NCI-H1417 (cell line): ENCODE data around the gene ACBD7.

Experiments
- DNase-seq, 3 experiments: peaks; one replicate each; lab custom pipeline; 2025; lab: John Stamatoyannopoulos, UW

The ACBD7 gene

DNA sequence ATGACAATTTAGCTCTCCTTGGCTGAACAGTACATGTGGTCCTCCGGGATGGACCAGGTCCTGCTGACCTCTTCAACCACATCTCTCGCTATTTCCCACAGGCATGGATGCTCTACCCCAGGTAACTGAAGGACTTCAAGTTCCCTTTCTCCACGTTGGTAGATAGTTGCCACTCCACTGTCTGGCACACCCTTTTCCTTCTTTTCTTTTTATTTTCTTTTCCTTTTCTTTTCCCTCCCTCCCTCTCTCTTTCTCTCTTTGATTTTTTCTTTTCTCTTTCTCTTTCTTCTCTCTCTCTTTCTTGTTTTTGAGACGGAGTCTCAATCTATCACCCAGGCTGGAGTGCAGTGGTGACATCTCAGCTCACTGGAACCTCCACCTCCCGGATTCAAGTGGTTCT lies 2.8 kb upstream of the ACBD7 start:
- no peak for DNase-seq

DNA sequence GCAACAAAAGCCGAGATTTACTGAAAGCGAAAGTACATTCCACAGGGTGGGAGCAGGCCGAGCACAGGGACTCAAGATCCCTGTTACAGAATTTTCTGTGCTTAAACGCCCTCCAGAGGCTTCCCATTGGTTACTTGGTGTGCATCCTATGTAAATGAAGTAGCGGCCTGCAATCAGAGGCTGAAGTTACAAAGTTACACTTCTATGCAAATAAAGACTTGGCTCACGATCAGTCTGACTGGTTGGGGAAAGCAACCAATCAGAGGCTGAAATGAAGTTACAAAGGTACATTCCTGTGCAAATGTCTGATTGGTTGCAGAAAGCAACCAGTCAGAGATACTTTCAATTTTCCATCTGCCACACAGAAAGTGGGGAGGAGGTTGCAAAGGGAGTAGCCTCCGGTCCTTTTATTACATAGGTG lies 4.1 kb downstream of the ACBD7 start:
- DNase-seq: peak in 1 of 3 experiments; percentile 42

DNA sequence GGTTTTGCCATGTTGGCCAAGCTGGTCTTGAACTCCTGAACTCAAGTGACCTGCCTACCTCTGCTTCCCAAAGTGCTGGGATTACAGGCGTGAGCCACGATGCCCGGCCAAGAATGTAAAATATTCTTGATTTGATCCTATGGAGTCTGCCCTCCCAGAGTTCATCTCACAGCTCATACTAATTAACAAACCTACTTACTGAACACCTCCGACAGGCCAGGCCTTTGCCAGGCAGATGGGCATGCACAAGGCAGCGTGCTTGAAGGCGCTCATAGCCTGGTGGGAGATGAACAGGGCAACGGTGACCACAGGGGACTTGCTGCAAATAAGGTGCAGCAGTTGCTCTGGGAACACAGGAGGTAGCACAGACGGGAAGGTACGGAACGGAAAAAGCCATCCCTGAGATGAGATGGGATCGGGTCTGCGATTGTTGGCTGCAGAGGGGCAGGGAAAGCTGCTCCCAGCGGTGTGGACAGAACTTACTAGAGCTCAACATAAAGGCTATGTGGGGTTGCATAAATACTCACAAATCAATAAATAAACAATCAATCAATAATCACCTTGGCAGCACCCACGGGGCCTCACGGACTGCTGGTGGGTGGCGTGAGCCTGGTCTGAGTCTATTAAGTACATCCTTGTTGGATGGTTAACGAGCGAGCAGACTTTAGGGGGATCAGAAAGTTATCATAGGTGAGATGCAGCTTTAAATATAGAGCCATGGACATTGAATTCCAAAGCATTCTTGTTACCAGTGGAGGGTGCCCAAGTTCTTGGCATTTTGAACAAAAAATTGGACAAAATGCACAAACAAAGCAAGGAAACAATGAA lies 4.7 kb downstream of the ACBD7 start:
- DNase-seq: no peak

DNA sequence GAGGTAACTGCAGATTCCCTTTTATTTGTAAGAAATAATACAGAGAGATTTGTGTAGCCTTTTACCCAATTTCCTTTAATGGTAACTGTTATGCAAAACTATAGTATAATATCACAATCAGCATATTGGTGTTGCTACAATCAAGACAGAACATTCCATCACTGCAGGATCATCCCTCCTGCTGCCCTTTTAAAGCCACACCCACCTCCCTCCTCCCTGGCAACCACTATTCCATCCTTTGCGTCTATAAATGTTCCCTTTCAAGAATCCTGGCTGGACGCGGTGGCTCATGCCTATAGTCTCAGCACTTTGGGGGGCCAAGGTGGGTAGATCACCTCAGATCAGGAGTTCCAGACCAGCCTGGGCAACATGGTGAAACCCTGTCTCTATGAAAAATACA lies 13.2 kb downstream of the ACBD7 start:
- no peak for DNase-seq

- DNase-seq: no peak
Observed at GRCh38 chr10:15072358-15072757, 16.2 kb downstream of the ACBD7 start.

- DNase-seq: no peak
Observed at GRCh38 chr10:15069230-15069629, 19.3 kb downstream of the ACBD7 start.

DNA sequence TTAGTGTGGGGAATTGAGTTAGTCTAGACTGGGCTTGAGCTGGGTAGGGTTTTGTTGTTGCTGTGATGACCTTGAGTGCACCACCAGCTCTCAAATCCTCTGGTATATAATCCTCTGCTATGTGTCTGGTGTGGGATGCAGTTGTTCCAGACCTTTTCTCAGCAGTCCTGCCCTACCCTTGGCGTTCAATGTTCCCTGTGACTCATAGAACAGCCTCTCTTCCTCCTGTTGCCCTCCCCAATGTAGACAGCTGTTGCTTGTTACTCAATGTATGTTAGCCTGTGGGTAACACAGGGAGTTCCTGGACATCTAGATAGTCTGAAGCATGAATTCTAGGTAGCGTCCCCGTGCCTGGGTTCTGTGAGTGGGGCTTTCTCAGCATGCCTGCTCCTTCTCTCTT lies 19.8 kb downstream of the ACBD7 start:
- DNase-seq: no peak

GRCh38 chr10:15067154-15067553 lies 21.4 kb downstream of the ACBD7 start:
- no peak for DNase-seq

- no peak for DNase-seq
Observed at GRCh38 chr10:15060638-15061037, 27.9 kb downstream of the ACBD7 start.

- no peak for DNase-seq
Observed at GRCh38 chr10:15059914-15060313, 28.7 kb downstream of the ACBD7 start.

- DNase-seq: no peak
Observed at GRCh38 chr10:15058689-15059088, 29.9 kb downstream of the ACBD7 start.

GRCh38 chr10:15053061-15053460 lies 35.5 kb downstream of the ACBD7 start:
- no peak for DNase-seq

GRCh38 chr10:15052121-15052520 lies 36.5 kb downstream of the ACBD7 start:
- no peak for DNase-seq

DNA sequence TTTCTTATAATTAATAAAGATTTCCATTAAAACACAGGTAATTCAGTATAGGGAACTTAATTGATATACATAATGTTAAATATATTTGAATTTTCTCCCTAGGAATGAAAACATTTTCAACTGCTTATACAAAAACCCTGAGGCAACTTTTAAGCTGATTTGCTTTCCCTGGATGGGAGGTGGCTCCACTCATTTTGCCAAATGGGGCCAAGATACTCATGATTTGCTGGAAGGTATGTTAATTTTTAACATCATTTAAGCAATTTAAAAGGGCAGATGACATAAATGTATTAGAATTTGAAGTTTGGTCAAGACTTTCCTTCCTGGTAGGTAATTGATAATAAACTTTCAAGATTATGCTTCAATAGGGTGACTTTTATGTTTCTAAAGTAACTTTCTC lies 39.0 kb downstream of the ACBD7 start:
- DNase-seq: no peak

DNA sequence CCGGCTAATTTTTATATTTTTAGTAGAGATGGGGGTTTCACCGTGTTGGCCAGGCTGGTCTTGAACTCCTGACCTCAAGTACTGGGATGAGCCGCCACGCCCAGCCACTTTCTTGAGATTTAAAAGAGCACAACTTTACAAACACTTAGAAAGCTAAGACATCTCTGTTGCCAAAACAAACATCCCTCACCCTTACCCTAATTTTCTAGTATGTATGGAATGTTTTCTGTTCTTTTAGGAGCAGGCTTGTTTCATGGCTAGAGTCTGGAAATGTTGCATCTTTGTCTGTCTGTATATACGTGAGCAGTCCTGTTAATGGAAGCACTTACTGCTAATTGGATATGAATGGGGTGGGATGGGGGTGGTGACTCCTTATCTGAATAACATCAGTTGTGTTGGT lies 42.0 kb downstream of the ACBD7 start:
- no peak for DNase-seq

DNA sequence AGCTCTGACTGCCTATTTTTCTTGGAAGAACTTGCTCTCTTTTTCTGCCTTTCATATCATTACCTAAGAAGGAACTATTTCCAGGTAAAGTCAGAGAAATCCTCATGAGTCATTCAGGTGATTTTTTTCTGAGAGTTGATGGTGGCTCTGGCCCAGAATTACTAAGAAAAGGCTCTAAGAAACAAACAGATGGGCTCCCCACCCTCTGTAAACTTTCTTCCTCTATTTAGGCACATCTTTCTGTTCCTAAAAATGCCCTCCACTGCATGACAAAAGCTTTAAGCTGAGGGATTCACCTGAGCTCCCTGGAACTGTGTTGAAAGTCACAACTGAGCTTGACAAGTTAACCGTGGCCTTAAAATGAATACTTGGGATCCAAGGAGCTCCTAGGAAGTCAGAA lies 43.2 kb downstream of the ACBD7 start:
- no peak for DNase-seq

- no peak for DNase-seq
Observed at GRCh38 chr10:15043674-15044073, 44.9 kb downstream of the ACBD7 start, which contains the start of gene OLAH. TSS of gene OLAH (plus strand) at chr10:15043943. CDS start at chr10:15047289, 3,346 bp downstream.

- DNase-seq: no peak
Observed at GRCh38 chr10:15038416-15038815, 50.2 kb downstream of the ACBD7 start.

DNA sequence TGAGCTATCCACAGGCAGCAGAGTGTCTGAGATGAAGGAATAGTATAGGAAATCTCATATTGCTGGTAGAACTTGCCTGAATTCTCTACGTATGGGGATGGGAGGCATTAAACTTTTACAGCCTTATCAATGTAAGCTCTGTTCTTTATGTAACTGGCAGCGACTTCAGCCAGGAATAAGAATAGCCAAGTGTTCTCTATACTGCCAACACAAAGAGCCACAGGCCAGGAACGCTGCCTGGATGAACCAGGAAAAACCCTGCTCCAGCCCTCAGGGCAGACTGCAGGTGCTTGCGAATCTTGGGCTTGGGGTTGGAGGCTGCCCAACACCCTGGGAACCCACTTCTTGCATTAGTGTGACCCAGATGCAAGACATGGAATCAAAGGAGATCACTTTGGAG lies 50.9 kb downstream of the ACBD7 start:
- no peak for DNase-seq

- DNase-seq: no peak
Observed at GRCh38 chr10:15035385-15036301, 52.9 kb downstream of the ACBD7 start.

GRCh38 chr10:15027741-15028140 lies 60.8 kb downstream of the ACBD7 start:
- DNase-seq: no peak
